ENCODE measurements around the gene IDH2.

- TF ChIP-seq CTCF (optimal IDR thresholded peaks at IDR 0.05 in 1 of 3, IDR thresholded peaks at IDR 0.05 in 1 of 3, conservative IDR thresholded peaks at IDR 0.05 in 1 of 3; ENCODE audit: extremely low read depth in 1 of 3, insufficient read depth in 2 of 3, low read length in 3 of 3) (no peak), EZH2 (IDR thresholded peaks at IDR 0.05; ENCODE audit: low read length) (no peak)
Measured at GRCh38 chr15:90049030-90049429, 53.2 kb downstream of the IDH2 start.
